ENCODE data around the gene ZNF785. TPM values are rescaled to one million over a fixed set of nuclear protein-coding genes. Genes with fewer than 3 reads are reported as not detected.

ZNF785 gene
- total and polyA plus RNA-seq, 2 of the 13 experiments (the other 11 are each of a cell fraction or from before 2014, with no cell fraction given) = 0.01 TPM; not detected in 1

DNA sequence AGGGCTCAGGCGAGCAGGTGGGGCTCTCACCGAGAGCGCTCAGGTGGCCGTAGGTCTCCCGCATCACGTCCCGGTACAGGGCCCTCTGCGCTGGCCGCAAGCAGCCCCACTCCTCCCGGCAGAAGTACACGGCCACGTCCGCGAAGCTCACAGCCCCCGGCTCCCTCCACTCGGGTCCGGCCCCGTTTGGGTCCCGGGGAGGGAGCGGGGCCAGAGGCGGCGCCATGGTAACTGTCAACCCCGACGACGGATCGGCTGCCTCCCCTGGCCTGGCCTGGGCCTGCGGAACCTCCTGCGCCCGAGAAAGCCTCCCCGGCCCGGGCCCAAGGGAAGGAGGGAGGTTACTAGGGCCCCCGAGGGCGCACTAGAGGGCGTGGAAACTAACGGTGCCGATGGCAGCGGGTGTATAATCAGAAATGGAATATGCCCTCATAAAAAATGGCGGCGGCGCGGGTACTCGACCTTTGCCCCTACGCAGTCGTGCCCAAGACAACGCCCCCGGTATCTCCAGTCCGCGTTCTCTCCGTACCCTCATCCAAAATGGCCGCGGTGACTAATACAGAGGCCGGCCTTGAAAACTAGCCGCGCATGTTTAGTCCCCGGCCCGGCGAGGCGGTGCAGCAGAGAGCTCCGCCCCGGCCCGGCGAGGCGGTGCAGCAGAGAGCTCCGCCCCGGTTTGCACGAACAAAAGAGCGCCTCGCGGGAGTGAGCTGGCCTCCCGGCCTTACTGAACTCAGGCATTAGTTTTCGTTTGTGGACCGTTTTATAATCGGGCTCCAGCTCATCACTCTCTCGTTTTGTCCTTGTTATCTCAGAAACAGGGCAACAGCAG lies 27.3 kb downstream of the ZNF785 start, which contains the start of gene ZNF764 (continued):
- TF ChIP-seq, protein P1, sequence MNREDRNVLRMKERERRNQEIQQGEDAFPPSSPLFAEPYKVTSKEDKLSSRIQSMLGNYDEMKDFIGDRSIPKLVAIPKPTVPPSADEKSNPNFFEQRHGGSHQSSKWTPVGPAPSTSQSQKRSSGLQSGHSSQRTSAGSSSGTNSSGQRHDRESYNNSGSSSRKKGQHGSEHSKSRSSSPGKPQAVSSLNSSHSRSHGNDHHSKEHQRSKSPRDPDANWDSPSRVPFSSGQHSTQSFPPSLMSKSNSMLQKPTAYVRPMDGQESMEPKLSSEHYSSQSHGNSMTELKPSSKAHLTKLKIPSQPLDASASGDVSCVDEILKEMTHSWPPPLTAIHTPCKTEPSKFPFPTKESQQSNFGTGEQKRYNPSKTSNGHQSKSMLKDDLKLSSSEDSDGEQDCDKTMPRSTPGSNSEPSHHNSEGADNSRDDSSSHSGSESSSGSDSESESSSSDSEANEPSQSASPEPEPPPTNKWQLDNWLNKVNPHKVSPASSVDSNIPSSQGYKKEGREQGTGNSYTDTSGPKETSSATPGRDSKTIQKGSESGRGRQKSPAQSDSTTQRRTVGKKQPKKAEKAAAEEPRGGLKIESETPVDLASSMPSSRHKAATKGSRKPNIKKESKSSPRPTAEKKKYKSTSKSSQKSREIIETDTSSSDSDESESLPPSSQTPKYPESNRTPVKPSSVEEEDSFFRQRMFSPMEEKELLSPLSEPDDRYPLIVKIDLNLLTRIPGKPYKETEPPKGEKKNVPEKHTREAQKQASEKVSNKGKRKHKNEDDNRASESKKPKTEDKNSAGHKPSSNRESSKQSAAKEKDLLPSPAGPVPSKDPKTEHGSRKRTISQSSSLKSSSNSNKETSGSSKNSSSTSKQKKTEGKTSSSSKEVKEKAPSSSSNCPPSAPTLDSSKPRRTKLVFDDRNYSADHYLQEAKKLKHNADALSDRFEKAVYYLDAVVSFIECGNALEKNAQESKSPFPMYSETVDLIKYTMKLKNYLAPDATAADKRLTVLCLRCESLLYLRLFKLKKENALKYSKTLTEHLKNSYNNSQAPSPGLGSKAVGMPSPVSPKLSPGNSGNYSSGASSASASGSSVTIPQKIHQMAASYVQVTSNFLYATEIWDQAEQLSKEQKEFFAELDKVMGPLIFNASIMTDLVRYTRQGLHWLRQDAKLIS (CRISPR knock-in tag; IDR thresholded peaks at IDR 0.05) = no peak; the same call in 1 of the 2 replicates
- 0 out of 2 replicates have a peak, but pooled peaks have one; percentile 8 for TF ChIP-seq CBX5 (CRISPR knock-in tag; IDR thresholded peaks at IDR 0.05; ENCODE audit: borderline replicate concordance)
- TF ChIP-seq, protein P2, sequence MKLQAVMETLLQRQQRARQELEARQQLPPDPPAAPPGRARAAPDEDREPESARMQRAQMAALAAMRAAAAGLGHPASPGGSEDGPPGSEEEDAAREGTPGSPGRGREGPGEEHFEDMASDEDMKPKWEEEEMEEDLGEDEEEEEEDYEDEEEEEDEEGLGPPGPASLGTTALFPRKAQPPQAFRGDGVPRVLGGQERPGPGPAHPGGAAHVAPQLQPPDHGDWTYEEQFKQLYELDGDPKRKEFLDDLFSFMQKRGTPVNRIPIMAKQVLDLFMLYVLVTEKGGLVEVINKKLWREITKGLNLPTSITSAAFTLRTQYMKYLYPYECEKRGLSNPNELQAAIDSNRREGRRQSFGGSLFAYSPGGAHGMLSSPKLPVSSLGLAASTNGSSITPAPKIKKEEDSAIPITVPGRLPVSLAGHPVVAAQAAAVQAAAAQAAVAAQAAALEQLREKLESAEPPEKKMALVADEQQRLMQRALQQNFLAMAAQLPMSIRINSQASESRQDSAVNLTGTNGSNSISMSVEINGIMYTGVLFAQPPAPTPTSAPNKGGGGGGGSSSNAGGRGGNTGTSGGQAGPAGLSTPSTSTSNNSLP (IDR thresholded peaks at IDR 0.05; ENCODE audit: low read depth, low read length) = peak; percentile 78; the same call in 1 of the 2 replicates
- TF ChIP-seq, protein P3, sequence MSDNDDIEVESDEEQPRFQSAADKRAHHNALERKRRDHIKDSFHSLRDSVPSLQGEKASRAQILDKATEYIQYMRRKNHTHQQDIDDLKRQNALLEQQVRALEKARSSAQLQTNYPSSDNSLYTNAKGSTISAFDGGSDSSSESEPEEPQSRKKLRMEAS (IDR thresholded peaks at IDR 0.05) = peak; percentile 72
- peak; percentile 49 for TF ChIP-seq ZNF772 (CRISPR knock-in tag; IDR thresholded peaks at IDR 0.05)
- TF ChIP-seq, protein P4, sequence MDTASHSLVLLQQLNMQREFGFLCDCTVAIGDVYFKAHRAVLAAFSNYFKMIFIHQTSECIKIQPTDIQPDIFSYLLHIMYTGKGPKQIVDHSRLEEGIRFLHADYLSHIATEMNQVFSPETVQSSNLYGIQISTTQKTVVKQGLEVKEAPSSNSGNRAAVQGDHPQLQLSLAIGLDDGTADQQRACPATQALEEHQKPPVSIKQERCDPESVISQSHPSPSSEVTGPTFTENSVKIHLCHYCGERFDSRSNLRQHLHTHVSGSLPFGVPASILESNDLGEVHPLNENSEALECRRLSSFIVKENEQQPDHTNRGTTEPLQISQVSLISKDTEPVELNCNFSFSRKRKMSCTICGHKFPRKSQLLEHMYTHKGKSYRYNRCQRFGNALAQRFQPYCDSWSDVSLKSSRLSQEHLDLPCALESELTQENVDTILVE (CRISPR knock-in tag; IDR thresholded peaks at IDR 0.05) = peak; percentile 99
- no peak for TF ChIP-seq CBX2 (IDR thresholded peaks at IDR 0.05; ENCODE audit: low read depth, low read length)
- no peak for TF ChIP-seq CBX2 (CRISPR knock-in tag; IDR thresholded peaks at IDR 0.05; ENCODE audit: low read depth)
- no peak; the same call in 1 of the 2 replicates for TF ChIP-seq JUND (CRISPR knock-in tag; IDR thresholded peaks at IDR 0.05)
- no peak; the same call in 1 of the 2 replicates for TF ChIP-seq GTF3A (CRISPR knock-in tag; conservative IDR thresholded peaks at IDR 0.05)
- TF ChIP-seq, protein P5, sequence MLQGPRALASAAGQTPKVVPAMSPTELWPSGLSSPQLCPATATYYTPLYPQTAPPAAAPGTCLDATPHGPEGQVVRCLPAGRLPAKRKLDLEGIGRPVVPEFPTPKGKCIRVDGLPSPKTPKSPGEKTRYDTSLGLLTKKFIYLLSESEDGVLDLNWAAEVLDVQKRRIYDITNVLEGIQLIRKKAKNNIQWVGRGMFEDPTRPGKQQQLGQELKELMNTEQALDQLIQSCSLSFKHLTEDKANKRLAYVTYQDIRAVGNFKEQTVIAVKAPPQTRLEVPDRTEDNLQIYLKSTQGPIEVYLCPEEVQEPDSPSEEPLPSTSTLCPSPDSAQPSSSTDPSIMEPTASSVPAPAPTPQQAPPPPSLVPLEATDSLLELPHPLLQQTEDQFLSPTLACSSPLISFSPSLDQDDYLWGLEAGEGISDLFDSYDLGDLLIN (CRISPR knock-in tag; IDR thresholded peaks at IDR 0.05; ENCODE audit: borderline replicate concordance) = peak; percentile 77; the same call in 1 of the 2 replicates
- peak; percentile 82 for TF ChIP-seq HIVEP1 (CRISPR knock-in tag; IDR thresholded peaks at IDR 0.05)
- TF ChIP-seq ZNF724P (CRISPR knock-in tag; IDR thresholded peaks at IDR 0.05; ENCODE audit: borderline replicate concordance) = no peak
- peak; percentile 77 for TF ChIP-seq MED1 (CRISPR knock-in tag; IDR thresholded peaks at IDR 0.05)
- TF ChIP-seq FOXP1 (IDR thresholded peaks at IDR 0.05) = no peak
- TF ChIP-seq FOXP1 (CRISPR knock-in tag; IDR thresholded peaks at IDR 0.05) = peak; percentile 4; the same call in 1 of the 2 replicates
- no peak for TF ChIP-seq ZNF557 (CRISPR knock-in tag; IDR thresholded peaks at IDR 0.05)
- peak; percentile 87; the same call in 1 of the 2 replicates for TF ChIP-seq NFKB2 (CRISPR knock-in tag; IDR thresholded peaks at IDR 0.05; ENCODE audit: borderline replicate concordance)
- peak; percentile 86 for TF ChIP-seq MED8 (CRISPR knock-in tag; IDR thresholded peaks at IDR 0.05; ENCODE audit: insufficient replicate concordance)
- 0 out of 2 replicates have a peak, but pooled peaks have one; percentile 84 for TF ChIP-seq GZF1 (CRISPR knock-in tag; IDR thresholded peaks at IDR 0.05)
- peak; percentile 29; the same call in 1 of the 2 replicates for TF ChIP-seq HDAC2 (CRISPR knock-in tag; IDR thresholded peaks at IDR 0.05)
- peak; percentile 93; the same call in 1 of the 2 replicates for TF ChIP-seq ZNF350 (CRISPR knock-in tag; IDR thresholded peaks at IDR 0.05; ENCODE audit: borderline replicate concordance, low read depth)
